Measurements from ENCODE around the gene CDHR1. TPM values are rescaled to one million over a fixed set of nuclear protein-coding genes. Genes with fewer than 3 reads are reported as not detected.

CDHR1 gene
- total and polyA plus RNA-seq, 8 donors = 0.06 to 77.6 (median 3.5) TPM; not detected in 4

DNA sequence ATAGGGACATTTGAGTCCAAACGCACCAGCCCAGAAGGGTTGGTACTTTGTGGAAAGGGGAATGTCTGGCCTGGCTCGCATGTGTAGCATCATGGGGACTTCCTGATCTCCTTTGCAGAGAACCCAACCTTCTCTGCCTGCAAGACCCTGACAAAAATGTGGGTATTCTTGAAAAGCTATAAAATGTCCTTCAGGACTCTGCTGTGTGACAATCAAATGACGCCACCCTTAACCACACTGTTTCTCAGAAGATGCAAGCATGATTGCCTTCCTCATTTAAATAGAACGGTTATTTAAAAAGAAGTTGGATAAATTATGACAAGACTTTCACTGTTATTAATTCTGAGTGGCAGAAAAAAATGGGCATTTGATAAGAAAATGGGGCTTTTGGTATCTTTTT, 35.8 kb upstream of the CDHR1 start:
- H3K27ac ChIP-seq = no peak overlapping the region
- DNase-seq = no peak

DNA sequence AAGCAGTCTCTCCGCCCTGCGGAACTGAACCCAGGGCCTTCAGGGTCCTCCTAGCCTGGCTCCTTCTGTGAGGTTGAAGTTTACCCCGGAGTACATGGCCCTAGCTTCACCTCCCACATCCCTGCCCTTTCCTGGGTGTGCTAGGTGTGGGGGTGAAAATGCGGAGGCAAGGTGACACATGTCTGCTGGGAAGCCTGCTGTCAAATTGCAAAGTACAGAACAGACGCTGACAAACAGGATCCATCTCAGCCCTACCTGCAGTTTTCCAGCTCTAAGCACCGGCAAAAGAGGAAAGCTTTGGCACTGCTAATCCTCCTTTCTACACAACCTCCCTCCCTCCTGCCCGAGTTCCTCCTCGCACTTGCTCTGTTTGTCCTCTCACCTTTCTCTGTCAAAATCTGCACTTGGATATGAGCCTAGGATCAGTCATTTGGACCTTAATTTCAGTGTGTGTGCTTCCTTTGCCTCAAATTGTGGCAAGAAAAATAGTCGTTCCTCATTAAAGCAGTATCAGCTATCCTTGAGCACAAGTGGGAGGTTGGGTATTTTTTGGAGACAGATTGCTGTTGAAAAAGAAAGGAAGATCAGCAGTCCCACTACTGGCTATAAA, 35.2 kb upstream of the CDHR1 start:
- TF ChIP-seq EP300 (IDR thresholded peaks at IDR 0.05) (no peak), POLR2AphosphoS5 (IDR thresholded peaks at IDR 0.05) (no peak), POLR2A (IDR thresholded peaks at IDR 0.05) (no peak)
- TF ChIP-seq, protein P1, sequence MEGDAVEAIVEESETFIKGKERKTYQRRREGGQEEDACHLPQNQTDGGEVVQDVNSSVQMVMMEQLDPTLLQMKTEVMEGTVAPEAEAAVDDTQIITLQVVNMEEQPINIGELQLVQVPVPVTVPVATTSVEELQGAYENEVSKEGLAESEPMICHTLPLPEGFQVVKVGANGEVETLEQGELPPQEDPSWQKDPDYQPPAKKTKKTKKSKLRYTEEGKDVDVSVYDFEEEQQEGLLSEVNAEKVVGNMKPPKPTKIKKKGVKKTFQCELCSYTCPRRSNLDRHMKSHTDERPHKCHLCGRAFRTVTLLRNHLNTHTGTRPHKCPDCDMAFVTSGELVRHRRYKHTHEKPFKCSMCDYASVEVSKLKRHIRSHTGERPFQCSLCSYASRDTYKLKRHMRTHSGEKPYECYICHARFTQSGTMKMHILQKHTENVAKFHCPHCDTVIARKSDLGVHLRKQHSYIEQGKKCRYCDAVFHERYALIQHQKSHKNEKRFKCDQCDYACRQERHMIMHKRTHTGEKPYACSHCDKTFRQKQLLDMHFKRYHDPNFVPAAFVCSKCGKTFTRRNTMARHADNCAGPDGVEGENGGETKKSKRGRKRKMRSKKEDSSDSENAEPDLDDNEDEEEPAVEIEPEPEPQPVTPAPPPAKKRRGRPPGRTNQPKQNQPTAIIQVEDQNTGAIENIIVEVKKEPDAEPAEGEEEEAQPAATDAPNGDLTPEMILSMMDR (IDR thresholded peaks at IDR 0.05) = no peak
- Histone ChIP-seq H3K4me1 (no peaks in the 10 kb centered on the region), H3K27ac (no peak overlapping the region), H3K9me3 (no peaks in the 10 kb centered on the region), H3K36me3 (peaks cover 5 to 15% (median 14%) of the 10 kb centered on the region in 4 donors), H3K4me3 (no peak overlapping the region), H3K27me3 (peaks cover 0 to 31% (median 0%) of the 10 kb centered on the region in 3 donors)
- DNase-seq = no peak
- WGBS, 5 donors = 28 to 36% (median 34%) methylated on average over 9 of the region's 9 CpGs
- intact Hi-C loops (cut with DNase I; ENCODE audit: low total_unique reads) = no loop called here

More for the DNA sequence above, 35.8 kb upstream of the CDHR1 start:
- Histone ChIP-seq H3K9me3 (no peaks in the 10 kb centered on the region), H3K4me3 (no peak overlapping the region), H3K4me1 (no peaks in the 10 kb centered on the region), H3K36me3 (peaks cover 7 to 21% (median 21%) of the 10 kb centered on the region in 4 donors), H3K27me3 (peaks cover 0 to 27% (median 0%) of the 10 kb centered on the region in 3 donors)
- intact Hi-C loops (cut with DNase I; ENCODE audit: low total_unique reads) = no loop called here
- 74 to 83% (median 78%) methylated on average over 4 of the region's 4 CpGs for WGBS, 5 donors
- TF ChIP-seq POLR2AphosphoS5 (IDR thresholded peaks at IDR 0.05) (no peak), EP300 (IDR thresholded peaks at IDR 0.05) (no peak), POLR2A (IDR thresholded peaks at IDR 0.05) (no peak)
- TF ChIP-seq, protein P1 (IDR thresholded peaks at IDR 0.05) = no peak

DNA sequence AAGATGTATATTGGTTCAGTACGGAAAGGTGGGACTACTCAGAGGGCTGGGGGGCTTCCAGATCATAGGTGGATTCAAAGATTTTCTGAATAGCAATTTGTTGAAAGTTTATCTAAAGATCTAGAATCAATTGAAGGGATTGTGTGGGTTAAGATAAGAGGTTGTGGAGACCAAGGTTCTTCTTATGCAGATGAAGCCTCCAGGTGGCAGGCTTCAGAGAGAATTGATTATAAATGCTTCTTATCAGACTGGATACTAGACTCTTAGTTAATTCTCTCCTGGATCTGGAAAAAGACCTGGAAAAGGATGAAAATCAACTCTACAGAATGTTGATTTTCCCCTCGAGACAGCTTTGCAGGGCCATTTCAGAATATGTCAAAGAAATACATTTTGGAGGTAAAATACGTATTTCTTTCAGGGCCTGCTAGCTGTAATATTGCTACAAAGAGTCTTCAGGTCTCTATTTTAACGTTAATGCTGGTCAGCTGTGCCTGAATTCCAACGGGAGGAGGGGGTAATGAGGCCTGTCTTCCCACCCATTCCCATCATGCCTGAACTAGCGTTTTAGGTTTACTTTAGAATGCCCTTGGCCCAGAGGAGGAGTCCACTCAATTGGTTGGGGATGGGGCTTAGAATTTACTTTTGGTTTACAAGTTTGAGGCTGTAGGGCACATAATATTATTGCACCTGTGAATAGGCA, 33.5 kb upstream of the CDHR1 start:
- Histone ChIP-seq H3K9me3 (no peaks in the 10 kb centered on the region), H3K4me1 (no peaks in the 10 kb centered on the region), H3K27ac (no peak overlapping the region), H3K27me3 (peaks cover 0 to 43% (median 0%) of the 10 kb centered on the region in 3 donors), H3K36me3 (no peaks in the 10 kb centered on the region), H3K4me3 (no peak overlapping the region)
- 38 to 51% (median 42%) methylated on average over 6 of the region's 6 CpGs for WGBS, 5 donors
- TF ChIP-seq EP300 (IDR thresholded peaks at IDR 0.05) (no peak), POLR2A (IDR thresholded peaks at IDR 0.05) (no peak), POLR2AphosphoS5 (IDR thresholded peaks at IDR 0.05) (no peak)
- TF ChIP-seq, protein P1 (IDR thresholded peaks at IDR 0.05) = no peak
- intact Hi-C loops (cut with DNase I; ENCODE audit: low total_unique reads) = no loop called here
- no peak for DNase-seq

DNA sequence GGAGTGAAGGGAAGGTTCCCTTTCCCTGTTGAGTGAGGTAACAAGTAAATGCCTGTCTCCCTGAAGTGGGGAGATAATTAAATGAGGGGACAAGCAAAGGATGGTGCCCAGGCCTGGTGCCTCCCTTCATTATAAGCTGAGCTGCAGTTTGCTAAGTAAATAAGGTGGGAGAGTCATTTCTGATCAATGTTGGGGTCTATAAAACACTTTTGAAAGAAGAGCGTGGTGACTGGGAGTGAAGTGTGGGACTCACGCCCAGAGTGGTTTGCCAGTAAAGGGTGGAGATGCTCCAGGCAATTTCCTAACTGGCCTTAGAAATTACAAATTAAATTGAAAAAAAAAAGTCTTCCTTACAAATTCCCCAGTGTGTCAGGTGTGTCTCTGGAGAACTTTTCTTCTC, 30.3 kb upstream of the CDHR1 start:
- H3K27ac ChIP-seq = no peak overlapping the region

More for the DNA sequence above, 30.3 kb upstream of the CDHR1 start:
- H3K4me3 ChIP-seq = no peak overlapping the region
- intact Hi-C loops (cut with DNase I; ENCODE audit: low total_unique reads) = no loop called here
- peaks cover 0 to 51% (median 6%) of the 10 kb centered on the region in 3 donors for H3K27me3 ChIP-seq
- WGBS, 5 donors = 50 to 72% (median 59%) methylated on average over 2 of the region's 2 CpGs
- H3K36me3 ChIP-seq = no peaks in the 10 kb centered on the region
- H3K4me1 ChIP-seq = no peaks in the 10 kb centered on the region
- no peak for TF ChIP-seq POLR2AphosphoS5 (IDR thresholded peaks at IDR 0.05)
- TF ChIP-seq, protein P1 (IDR thresholded peaks at IDR 0.05) = no peak
- no peak for TF ChIP-seq EP300 (IDR thresholded peaks at IDR 0.05)
- no peak for TF ChIP-seq POLR2A (IDR thresholded peaks at IDR 0.05)
- DNase-seq = no peak
- H3K9me3 ChIP-seq = peaks cover 0 to 17% (median 3%) of the 10 kb centered on the region in 4 donors

All from stomach (tissue), 9 donors.